Measurements from ENCODE around the gene STIP1.

The STIP1 gene

GRCh38 chr11:64253043-64253442 is 67.1 kb downstream of the STIP1 start:
- DNase-seq = no peak

- no peak for DNase-seq
Observed at GRCh38 chr11:64253481-64253880, 67.5 kb downstream of the STIP1 start.
